C4-2B (cell line): ENCODE data around the gene RAD1.

Experiments
- H3K27ac ChIP-seq: fragments of 450-650 bp; 2 replicates; pipeline ENCODE4 v1.5.1; 2017
- ZFX ChIP-seq: fragments of 450-650 bp; IDR thresholded peaks from 2 replicates; pipeline ENCODE4 v1.6.1; 2017
- TF ChIP-seq, protein P1 (sequence below): fragments of 450-650 bp; conservative IDR thresholded peaks from 2 replicates; pipeline ENCODE4 v1.5.1; 2017; ENCODE audit warnings: mild to moderate bottlenecking

Gene RAD1, protein sequence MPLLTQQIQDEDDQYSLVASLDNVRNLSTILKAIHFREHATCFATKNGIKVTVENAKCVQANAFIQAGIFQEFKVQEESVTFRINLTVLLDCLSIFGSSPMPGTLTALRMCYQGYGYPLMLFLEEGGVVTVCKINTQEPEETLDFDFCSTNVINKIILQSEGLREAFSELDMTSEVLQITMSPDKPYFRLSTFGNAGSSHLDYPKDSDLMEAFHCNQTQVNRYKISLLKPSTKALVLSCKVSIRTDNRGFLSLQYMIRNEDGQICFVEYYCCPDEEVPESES

DNA sequence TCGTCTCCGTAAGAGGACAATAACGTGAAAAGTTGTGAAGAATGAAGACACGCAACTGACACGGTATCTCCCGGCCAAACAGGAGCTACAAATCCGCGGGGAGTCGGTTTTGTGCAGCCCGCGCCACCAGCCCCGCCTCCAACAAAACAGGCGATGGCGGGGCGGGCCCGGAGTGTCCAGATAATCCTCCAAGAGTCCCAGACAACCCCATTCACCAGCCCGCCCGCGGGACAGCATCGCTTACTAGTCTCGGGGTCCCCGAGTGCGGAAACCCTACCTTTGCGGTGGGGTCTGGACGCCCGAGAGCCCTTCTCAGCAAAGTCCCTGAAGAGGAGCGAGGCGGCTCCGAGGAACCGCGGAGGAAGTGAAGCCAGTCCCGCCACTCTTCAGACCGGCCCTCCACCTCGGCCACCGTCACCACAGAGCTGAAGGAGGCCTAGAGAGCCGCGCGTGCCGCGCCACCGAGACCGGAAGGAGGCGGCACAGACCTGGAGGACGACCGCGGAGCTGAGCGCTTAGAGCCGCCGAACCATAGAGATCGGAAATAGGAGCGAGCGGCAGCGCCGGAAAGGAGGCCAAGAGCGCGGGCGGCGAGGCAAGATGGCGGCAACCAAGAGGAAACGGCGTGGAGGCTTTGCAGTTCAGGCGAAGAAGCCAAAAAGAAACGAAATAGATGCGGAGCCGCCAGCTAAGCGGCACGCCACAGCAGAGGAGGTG is at the start of gene RAD1, which contains the start of gene BRIX1:
RAD1 (minus strand) TSS at position 366 of the 717 bp plus-strand sequence. CDS start 612 bp downstream, outside the sequence.
BRIX1 (plus strand) TSS at position 573 of the 717 bp plus-strand sequence; CDS start at position 601, 28 bp downstream.
- H3K27ac ChIP-seq, result peak within 1 kb of the TSS; percentile 87
- TF ChIP-seq ZFX, result peak; percentile 53; the same call in 1 of the 2 replicates
- TF ChIP-seq, protein P1, sequence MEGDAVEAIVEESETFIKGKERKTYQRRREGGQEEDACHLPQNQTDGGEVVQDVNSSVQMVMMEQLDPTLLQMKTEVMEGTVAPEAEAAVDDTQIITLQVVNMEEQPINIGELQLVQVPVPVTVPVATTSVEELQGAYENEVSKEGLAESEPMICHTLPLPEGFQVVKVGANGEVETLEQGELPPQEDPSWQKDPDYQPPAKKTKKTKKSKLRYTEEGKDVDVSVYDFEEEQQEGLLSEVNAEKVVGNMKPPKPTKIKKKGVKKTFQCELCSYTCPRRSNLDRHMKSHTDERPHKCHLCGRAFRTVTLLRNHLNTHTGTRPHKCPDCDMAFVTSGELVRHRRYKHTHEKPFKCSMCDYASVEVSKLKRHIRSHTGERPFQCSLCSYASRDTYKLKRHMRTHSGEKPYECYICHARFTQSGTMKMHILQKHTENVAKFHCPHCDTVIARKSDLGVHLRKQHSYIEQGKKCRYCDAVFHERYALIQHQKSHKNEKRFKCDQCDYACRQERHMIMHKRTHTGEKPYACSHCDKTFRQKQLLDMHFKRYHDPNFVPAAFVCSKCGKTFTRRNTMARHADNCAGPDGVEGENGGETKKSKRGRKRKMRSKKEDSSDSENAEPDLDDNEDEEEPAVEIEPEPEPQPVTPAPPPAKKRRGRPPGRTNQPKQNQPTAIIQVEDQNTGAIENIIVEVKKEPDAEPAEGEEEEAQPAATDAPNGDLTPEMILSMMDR, result no peak

DNA sequence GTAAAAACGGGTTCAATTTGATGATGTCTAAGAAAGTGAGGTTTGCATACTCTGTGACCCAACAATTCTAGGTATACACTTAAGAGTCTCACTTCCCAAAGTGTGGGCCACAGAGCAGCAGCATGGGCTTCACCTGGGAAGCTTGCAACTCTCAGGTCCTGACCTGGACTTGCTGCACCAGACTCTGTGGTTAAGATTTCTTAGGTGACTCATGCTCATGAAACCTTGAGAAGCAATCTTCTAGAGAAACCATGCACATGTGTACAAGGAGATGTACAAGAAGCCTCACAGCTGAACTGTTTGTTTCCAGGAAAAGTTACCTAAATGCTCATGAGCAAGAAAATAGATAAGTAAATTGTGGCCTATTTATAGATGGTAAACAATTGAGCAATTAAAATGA is 44.0 kb upstream of the RAD1 start:
- TF ChIP-seq, protein P1, result no peak
- no peak for TF ChIP-seq ZFX
- H3K27ac ChIP-seq, result no peak overlapping the region

DNA sequence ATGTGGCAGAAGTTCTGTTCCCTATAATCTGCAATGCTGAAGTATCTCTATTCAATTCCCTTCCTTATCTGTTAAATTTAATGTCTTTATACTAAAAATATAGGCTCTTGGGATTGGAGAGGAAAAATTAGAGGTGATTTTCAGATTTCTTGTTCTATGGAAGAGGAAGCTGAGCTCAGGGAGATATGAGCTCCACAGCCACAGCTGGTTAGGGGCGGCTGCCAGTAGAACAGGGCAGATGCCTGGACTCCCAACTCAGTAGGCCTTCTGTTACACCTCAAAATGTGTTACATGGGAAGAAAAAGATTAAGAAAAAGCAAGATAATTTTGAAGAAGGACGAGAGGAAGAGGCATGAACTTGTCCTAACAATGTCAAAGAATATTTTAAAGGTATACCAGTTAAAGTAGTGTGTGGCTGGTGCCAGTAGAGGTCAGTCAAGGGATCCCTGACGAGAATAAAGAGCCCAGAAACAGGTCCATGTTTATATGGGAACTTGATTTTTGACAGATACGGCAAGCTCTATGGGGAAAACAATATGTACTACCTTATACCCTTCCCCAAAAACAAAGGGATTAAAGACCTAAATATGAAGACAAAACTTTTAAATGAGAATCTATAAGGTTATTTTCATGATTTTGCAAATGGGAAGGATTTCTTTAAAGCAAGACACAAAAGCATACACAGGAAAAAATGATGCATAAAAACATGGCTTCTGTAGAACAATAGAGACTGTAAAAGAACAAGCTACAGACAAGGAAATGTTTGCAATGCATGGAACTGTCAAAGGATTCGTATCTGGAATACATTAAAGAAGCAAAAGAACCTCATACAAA is 42.8 kb upstream of the RAD1 start:
- no peak for TF ChIP-seq ZFX
- TF ChIP-seq, protein P1, result peak; percentile 82
- no peak overlapping the region for H3K27ac ChIP-seq

DNA sequence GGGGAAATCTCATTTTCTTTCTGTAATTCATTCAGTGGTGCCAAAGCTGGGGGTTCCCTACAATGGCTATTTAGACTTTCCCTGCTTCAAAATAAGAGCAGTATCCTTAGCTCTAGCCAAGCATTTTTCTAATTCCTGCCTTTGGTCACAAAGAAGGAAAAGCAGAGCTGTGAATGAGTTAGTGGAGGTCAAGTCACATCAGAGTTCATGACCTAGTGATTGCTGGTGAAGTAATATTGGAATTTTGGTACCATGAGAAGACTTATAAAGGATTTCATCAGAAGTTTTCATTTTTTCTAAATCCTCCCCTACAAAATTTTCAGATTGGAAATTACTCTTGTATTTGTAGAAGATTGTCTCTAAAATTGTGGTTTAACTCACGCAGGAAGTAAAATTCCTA is 42.0 kb upstream of the RAD1 start:
- TF ChIP-seq ZFX, result no peak
- TF ChIP-seq, protein P1, result no peak
- no peak overlapping the region for H3K27ac ChIP-seq

DNA sequence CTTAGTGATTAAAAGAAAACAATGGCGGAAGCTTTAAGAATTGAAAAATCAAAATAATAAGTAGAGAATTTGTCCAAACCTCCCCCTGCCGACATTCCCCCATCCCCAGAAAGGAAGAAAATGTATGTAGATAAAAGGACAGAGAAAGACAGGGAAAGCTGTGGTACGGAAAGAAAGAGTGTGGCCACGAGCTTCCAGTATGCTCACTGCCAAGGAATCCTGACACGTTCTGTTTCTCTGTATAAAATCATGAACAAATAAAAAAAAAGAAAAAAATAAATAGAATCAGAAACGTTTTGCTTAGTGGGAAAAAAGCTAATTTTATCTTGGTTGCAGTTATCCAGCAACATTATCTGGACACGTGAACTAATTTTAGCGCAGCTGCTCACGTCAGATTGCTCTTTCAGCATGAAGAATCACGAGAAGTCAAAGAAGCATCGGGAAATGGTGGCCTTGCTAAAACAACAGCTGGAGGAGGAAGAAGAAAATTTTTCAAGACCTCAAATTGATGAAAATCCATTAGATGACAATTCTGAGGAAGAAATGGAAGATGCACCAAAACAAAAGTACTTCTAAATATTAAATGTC is 29.2 kb upstream of the RAD1 start:
- TF ChIP-seq, protein P1, result no peak
- no peak for TF ChIP-seq ZFX

DNA sequence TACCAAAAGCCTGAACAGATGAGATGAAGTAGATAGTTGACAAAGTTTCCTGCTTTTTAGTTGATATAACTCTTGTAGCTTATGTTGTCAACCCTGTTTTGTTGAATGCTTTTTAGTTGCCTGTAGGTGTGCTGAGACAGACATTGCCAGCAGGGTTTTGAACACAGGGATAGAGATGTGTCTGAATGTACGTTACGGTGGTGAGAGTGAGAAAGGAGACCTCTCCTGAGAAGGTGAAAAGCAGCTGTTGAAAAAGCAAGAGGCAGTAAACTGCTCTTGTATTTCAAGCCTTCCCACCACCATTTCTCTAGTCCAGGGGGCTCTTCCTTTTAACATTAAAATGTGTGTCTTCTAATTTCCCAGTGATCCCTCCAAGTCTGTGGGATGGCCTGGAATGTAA is 28.7 kb upstream of the RAD1 start:
- TF ChIP-seq, protein P1, result no peak
- TF ChIP-seq ZFX, result no peak
- H3K27ac ChIP-seq, result no peak overlapping the region

More for the DNA sequence above, 29.2 kb upstream of the RAD1 start:
- no peak overlapping the region for H3K27ac ChIP-seq
